Mesothelial cell of epicardium (in vitro differentiated cells): ENCODE measurements around the gene TMEM209. TPM values are rescaled to one million over a fixed set of nuclear protein-coding genes. Genes with fewer than 3 reads are reported as not detected.

Experiments
- DNase-seq, 2 experiments: peaks; one replicate each; pipeline ENCODE4 v3.0.0; 2021; ENCODE audit warnings: low spot score in 2 of 2; ENCODE audit not compliant: unreplicated experiment in 2 of 2
- H3K27ac Mint-ChIP-seq: 2 replicates; pipeline ENCODE4 v1.8.0; 2021; ENCODE audit warnings: mixed read lengths
- H3K27me3 Mint-ChIP-seq: 2 replicates; pipeline ENCODE4 v1.8.0; 2021; ENCODE audit warnings: low read depth, mixed read lengths
- H3K36me3 Mint-ChIP-seq: 2 replicates; pipeline ENCODE4 v1.8.0; 2021; ENCODE audit warnings: mixed read lengths
- H3K4me1 Mint-ChIP-seq: 2 replicates; pipeline ENCODE4 v1.8.0; 2021; ENCODE audit warnings: mixed read lengths
- H3K4me3 Mint-ChIP-seq: 2 replicates; pipeline ENCODE4 v1.8.0; 2021; ENCODE audit warnings: mild to moderate bottlenecking, moderate library complexity, mixed read lengths
- H3K9me3 Mint-ChIP-seq: 2 replicates; pipeline ENCODE4 v1.8.0; 2021; ENCODE audit warnings: mixed read lengths
- total RNA-seq: library from RNA; stranded (reverse); gene quantifications from 3 replicates; pipeline ENCODE4 v1.2.1, GENCODE V29; 2021
- TF ChIP-seq, protein P1 (sequence below): fragments of 200-600 bp; sonication (generic); IDR thresholded peaks from one replicate; pipeline ENCODE4 v1.5.0; 2021; ENCODE audit warnings: antibody characterized with exemption; ENCODE audit not compliant: unreplicated experiment

TMEM209 gene
- total RNA-seq, 1 donor from 2014 or later: 27.8 TPM

DNA sequence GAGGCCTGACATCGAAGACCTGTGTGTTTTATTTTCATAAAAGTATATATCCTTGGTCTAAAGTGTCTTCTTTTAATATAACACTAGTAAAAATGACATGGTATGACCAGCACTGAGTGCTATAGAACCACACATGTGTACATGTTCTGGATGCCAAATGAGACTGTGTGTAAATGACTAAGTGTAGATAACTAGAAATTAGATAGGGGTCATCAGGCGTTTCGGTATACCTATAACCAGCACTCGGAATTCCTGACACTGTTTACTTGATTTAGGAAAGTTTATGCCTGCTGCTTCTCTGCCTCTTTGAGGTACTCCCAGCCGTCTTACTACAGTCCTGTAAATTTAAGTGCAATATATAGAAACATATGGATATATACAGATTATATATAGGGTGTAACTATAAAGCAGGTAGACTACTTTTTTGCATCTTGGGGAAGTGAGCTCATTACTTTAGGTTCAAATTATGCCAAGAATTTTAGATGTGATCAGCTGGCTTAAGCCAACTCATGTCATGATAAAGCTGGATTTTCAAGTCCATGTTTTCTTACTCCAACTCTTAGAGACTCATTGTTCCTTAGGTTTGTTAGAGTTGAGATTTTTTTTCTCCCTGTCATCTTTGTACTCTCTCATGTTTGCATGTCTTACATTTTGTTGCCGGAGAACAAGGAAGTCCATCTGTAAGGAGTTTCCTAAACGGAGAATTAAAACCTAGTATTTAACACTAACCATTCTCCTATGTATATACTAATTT, 72.0 kb downstream of the TMEM209 start:
- TF ChIP-seq, protein P1, sequence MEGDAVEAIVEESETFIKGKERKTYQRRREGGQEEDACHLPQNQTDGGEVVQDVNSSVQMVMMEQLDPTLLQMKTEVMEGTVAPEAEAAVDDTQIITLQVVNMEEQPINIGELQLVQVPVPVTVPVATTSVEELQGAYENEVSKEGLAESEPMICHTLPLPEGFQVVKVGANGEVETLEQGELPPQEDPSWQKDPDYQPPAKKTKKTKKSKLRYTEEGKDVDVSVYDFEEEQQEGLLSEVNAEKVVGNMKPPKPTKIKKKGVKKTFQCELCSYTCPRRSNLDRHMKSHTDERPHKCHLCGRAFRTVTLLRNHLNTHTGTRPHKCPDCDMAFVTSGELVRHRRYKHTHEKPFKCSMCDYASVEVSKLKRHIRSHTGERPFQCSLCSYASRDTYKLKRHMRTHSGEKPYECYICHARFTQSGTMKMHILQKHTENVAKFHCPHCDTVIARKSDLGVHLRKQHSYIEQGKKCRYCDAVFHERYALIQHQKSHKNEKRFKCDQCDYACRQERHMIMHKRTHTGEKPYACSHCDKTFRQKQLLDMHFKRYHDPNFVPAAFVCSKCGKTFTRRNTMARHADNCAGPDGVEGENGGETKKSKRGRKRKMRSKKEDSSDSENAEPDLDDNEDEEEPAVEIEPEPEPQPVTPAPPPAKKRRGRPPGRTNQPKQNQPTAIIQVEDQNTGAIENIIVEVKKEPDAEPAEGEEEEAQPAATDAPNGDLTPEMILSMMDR: no peak
- no peak for DNase-seq
- H3K9me3 Mint-ChIP-seq: no peaks in the 10 kb centered on the region
- H3K4me3 Mint-ChIP-seq: no peak overlapping the region
- H3K27me3 Mint-ChIP-seq: no peaks in the 10 kb centered on the region
- H3K4me1 Mint-ChIP-seq: peaks cover 35% of the 10 kb centered on the region
- H3K27ac Mint-ChIP-seq: peak overlapping the region; percentile 52
- peaks cover 55% of the 10 kb centered on the region for H3K36me3 Mint-ChIP-seq

DNA sequence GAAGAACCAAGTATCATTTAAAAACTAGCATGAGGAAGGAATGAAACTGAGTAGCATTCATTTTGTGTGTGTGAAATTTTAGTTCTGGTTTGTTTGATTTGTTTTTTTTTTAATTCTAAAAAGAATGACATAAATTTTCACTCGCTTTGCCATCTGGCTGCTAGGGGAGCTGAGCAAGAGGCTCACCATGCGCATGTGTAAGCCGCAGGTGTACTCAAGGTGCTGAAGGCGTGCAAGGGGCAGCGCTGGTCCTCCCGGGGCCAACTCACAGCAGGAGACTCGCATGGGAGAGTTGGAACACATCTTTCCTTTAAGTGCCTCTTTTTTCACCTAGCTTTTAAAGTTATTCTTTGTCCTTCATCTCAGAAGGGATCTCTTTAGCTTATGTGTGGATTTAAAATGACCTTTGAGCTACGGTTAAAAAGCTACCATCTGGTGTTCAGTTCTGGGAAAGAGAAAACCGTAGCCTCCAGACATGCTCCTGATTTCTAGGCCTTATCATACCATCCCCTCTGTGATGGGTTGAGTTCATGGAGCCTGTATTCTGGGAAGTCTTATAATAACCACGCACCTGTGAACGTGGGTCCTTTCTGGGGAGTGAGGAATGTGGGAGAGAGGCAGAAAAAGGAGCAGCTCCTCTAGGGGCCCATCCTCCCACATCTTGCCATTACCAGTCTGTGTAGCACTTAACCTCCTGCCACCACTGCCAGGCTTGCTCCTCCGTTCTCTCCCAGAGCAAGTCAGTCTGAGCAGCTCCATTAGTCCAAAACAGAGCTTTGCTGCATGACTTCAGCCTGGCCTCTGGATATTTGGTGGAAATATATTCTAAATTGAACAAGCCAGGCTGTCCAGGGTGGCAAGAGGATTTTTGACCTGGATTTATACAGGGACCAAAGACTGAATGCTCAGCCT, 73.0 kb downstream of the TMEM209 start:
- Mint-ChIP-seq H3K27me3 (no peaks in the 10 kb centered on the region), H3K9me3 (no peaks in the 10 kb centered on the region), H3K27ac (peak overlapping the region; percentile 70), H3K36me3 (peaks cover 49% of the 10 kb centered on the region), H3K4me3 (no peak overlapping the region), H3K4me1 (peaks cover 45% of the 10 kb centered on the region)
- TF ChIP-seq, protein P1: no peak
- no peak for DNase-seq

DNA sequence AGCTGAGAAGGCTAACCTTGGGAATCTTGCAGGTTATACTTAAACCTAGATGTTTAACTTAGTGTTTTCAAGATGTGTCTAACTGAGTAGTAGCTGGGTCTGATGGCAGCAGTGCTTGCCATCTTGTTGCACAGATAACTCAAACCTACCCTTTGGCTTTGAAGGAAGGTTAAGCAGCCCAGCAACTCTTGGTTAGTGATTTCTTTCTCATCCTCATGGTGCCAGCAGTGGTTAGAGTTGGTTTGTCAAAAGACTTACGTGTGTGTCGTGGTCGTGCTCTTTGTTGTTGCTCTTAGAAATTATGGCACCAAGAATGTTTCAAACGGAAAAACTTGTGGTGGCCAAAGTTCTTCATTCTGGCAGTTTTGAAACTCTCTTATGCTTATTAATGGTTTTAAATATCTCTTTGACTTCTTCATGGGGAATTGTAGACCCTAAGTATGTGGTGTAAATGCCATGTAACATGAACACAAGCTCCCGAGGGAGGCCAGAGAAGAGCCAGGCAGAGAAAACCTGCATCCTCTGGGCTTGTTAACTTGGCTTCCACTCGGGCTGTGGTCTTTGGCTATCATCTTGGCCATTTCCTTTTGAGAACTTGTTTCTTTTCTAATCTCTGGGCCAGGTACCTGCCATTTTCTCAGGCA, 73.9 kb downstream of the TMEM209 start:
- H3K9me3 Mint-ChIP-seq: no peaks in the 10 kb centered on the region
- TF ChIP-seq, protein P1: no peak
- H3K27me3 Mint-ChIP-seq: no peaks in the 10 kb centered on the region
- peaks cover 47% of the 10 kb centered on the region for H3K4me1 Mint-ChIP-seq
- DNase-seq: no peak
- H3K4me3 Mint-ChIP-seq: no peak overlapping the region
- H3K36me3 Mint-ChIP-seq: peaks cover 52% of the 10 kb centered on the region
- peak overlapping the region; percentile 70 for H3K27ac Mint-ChIP-seq

DNA sequence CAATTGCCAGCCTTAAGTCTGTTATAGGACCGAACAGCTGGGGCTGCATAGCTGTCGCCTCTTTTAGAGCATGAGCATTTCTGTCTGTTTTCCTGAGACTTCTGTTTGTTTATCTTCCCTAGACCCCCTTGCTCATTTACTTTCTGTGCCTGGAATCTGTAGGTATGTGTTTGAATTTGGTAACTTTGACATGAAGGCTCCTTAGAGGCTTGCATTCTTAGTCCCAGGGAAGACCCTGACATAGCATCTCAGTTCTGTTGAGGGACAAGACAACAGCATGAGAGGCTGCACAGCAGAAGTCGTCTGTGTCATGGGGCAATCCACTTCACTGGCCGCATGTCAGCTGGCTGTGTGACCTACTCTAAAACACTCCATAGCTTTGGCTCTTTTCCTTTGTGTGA, 76.2 kb downstream of the TMEM209 start:
- Mint-ChIP-seq H3K4me3 (no peak overlapping the region), H3K9me3 (no peaks in the 10 kb centered on the region), H3K27me3 (no peaks in the 10 kb centered on the region), H3K4me1 (peaks cover 40% of the 10 kb centered on the region), H3K36me3 (peaks cover 50% of the 10 kb centered on the region), H3K27ac (peak overlapping the region; percentile 72)
- TF ChIP-seq, protein P1: no peak
- DNase-seq: no peak

DNA sequence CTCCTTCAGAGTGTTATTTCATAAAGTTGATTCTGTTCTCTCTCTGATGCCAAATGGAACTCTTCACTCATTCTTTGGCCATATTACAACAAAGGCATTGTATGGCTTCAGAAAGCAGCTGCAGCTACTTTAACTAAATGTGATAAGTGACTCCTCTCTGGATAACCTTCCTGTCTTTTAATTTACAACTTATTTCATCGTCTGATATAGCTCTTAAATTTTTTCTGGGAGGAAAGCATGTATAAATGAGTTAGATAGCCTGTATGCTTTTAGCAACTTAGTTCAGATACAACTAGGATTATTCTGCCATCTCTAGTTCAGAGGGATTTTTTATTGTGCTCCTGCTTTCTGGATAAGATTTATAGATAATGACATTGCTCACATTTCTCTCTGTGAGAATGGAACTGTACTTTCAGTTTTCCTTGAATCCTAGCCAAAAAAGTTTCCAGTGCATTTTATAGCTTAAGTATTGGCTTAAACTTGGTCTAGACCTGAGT, 77.3 kb downstream of the TMEM209 start:
- no peaks in the 10 kb centered on the region for H3K27me3 Mint-ChIP-seq
- peaks cover 50% of the 10 kb centered on the region for H3K36me3 Mint-ChIP-seq
- peaks cover 32% of the 10 kb centered on the region for H3K4me1 Mint-ChIP-seq
- no peaks in the 10 kb centered on the region for H3K9me3 Mint-ChIP-seq
- H3K4me3 Mint-ChIP-seq: no peak overlapping the region
- DNase-seq: no peak
- TF ChIP-seq, protein P1: no peak
- peak overlapping the region; percentile 94 for H3K27ac Mint-ChIP-seq
